ENCODE results near the gene PSMB7.

PSMB7 gene

DNA sequence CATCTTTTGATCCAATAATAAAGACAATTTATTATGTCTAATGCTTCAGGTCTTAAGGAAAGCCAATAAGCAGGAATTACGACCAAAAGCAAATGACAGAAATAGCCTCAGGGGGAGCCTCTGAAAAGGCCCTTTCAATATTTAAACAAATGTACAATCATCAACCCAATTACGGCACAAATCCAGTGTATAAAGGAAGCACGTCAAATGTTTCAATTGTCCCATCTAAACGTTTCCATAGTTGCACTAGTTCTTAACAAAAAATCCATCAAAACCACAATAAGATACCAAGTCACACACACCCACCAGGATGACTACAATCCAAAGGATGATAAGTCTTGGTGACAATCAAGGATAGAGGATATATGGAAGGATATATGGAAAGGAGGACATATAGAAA, 41.9 kb downstream of the PSMB7 start:
- intact Hi-C loops (cut with micrococcal nuclease): no loop called here
- Mint-ChIP-seq H3K4me1 (ENCODE audit: low read depth) (peaks cover 37% of the 10 kb centered on the region), H3K4me3 (no peak overlapping the region), H3K27ac (no peak overlapping the region), H3K36me3 (ENCODE audit: low read depth) (peaks cover 34% of the 10 kb centered on the region), H3K9me3 (no peaks in the 10 kb centered on the region), H3K27me3 (no peaks in the 10 kb centered on the region)

DNA sequence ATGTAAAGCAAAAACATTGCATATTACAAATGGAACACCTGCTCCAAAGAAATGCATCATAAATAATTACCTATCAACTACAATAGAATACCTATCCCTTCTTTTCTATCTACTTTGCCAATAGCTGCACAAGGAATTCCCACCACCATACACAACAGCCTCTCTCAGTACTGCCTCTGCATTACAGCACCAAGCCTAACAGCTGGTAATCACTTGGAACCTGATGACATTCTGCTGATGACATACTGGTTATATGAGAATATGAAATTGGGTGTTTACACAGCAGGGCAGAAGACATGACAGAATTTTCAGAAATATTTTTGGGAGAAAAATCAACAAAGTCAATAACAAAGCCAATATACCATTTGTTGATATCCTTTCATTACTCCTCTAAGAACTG, 43.2 kb downstream of the PSMB7 start:
- no peak overlapping the region for H3K4me3 Mint-ChIP-seq
- H3K27ac Mint-ChIP-seq: no peak overlapping the region
- H3K27me3 Mint-ChIP-seq: no peaks in the 10 kb centered on the region
- intact Hi-C loops (cut with micrococcal nuclease): no loop called here
- peaks cover 44% of the 10 kb centered on the region for H3K4me1 Mint-ChIP-seq (ENCODE audit: low read depth)
- H3K9me3 Mint-ChIP-seq: no peaks in the 10 kb centered on the region
- H3K36me3 Mint-ChIP-seq (ENCODE audit: low read depth): peaks cover 36% of the 10 kb centered on the region

DNA sequence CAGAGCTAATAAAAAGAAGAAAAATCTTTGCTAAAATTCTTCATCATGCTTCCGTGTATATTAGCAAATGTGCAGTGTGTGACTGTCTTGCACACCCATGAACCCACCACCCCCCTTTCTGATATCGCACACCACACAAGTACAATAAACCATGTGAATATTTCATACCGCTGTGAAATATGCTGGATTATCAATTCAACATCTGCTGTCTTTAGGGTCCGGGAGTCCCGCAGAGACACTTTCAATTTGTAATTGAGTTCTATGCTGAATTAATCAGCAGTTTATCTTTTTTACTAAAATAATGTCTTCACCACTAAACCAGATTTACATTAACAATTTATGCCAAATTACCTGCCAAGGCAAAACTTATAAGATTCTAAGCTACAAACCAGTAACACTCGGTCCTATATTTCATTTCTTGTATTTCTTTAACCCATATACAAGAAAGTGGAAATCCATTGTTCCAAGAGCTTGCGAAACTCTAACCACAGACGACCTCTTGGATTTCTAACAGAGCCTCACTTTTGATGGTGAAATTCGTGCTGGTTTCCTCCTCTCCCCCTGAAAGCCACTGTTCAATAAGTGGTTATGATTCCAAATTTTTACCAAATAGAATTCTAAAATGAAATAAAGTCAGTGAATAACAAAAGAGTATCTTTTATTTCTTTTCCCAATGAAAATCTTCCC, 44.2 kb downstream of the PSMB7 start:
- H3K4me3 Mint-ChIP-seq: no peak overlapping the region
- H3K9me3 Mint-ChIP-seq: no peaks in the 10 kb centered on the region
- H3K4me1 Mint-ChIP-seq (ENCODE audit: low read depth): peaks cover 44% of the 10 kb centered on the region
- no peak overlapping the region for H3K27ac Mint-ChIP-seq
- H3K36me3 Mint-ChIP-seq (ENCODE audit: low read depth): peaks cover 38% of the 10 kb centered on the region
- no peaks in the 10 kb centered on the region for H3K27me3 Mint-ChIP-seq
- intact Hi-C loops (cut with micrococcal nuclease): no loop called here

DNA sequence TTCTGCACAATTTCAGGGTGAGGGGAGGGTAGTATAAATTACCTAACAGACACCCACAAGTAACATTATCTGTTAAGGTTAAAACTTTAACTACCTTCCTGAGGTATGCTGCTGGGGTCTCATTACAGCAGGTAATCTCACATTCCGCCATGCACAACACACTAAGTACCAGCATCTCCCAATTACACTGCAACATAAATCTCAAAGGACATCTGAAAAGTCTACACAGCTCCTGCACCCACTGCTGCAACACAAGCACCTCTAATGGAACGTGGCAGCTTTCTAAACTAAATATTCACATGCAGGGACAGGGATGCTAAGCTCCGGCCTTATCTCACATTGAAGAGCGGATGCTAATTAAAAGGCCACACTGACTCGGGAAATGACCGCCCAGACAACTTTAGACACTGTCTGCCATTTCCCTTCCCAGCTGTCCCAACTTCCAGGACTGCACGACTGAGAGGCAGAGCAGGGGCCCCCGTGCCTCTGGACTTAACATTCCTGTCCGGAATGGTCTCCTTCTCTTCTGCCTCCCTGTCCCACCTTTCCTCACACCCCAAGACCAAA, 45.9 kb downstream of the PSMB7 start:
- Mint-ChIP-seq H3K4me3 (no peak overlapping the region), H3K4me1 (ENCODE audit: low read depth) (peaks cover 50% of the 10 kb centered on the region), H3K36me3 (ENCODE audit: low read depth) (peaks cover 42% of the 10 kb centered on the region), H3K9me3 (no peaks in the 10 kb centered on the region), H3K27me3 (no peaks in the 10 kb centered on the region), H3K27ac (no peak overlapping the region)
- intact Hi-C loops (cut with micrococcal nuclease): no loop called here

DNA sequence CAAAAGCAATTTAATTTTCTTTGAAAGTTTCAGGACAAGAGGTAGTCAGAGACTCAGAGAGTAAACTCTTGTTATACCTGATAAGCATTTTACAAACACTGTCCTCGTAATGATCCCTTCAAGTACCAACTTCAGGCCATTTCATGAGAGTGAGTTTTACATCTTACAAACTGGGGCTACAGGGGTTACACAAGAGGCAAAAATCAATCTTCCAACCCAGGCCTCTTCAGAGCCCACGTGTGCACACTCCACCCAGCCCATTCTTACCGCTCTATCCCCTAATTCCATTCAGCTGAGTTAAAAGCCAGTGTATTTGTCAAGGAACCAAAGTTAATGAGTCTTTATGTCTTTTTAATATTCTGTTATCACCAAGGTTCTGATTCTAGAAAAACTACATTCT, 46.5 kb downstream of the PSMB7 start:
- Mint-ChIP-seq H3K27ac (no peak overlapping the region), H3K36me3 (ENCODE audit: low read depth) (peaks cover 43% of the 10 kb centered on the region), H3K9me3 (no peaks in the 10 kb centered on the region), H3K27me3 (no peaks in the 10 kb centered on the region), H3K4me3 (no peak overlapping the region), H3K4me1 (ENCODE audit: low read depth) (peaks cover 50% of the 10 kb centered on the region)
- intact Hi-C loops (cut with micrococcal nuclease): no loop called here

DNA sequence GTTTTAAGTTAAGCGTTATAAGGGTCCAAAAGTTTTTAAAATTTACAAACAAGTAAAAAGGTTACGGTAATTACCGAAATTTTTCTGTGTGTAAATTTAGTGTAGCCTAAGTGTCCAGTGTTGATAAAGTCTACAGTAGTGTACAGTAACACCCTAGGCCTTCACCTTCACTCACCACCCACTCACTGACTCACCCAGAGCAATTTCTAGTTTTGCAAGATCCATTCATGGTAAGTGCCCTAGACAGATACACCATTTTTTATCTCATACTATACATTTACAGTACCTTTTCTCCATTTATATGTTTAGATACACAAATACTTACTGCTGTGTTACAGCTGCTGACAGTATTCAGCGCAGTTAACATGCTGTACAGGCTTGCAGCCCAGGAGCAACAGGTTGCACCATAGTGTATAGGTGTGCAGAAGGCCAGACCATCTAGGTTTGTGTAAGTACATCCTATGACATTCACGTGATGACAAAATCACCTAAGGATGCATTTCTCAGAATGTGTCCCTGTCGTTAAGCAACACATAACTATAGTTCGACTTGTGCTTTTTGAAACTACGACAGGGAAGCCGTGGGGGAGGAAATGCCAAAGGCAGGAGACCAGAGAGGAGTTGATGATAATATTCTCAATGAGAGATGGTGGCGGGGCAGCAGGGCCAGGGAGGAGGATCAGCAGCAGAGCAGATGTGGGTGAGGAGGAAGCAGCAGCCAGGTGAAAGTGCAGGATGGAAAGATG, 48.6 kb downstream of the PSMB7 start:
- intact Hi-C loops (cut with micrococcal nuclease): no loop called here
- Mint-ChIP-seq H3K27me3 (no peaks in the 10 kb centered on the region), H3K4me3 (no peak overlapping the region), H3K27ac (no peak overlapping the region), H3K4me1 (ENCODE audit: low read depth) (peaks cover 38% of the 10 kb centered on the region), H3K36me3 (ENCODE audit: low read depth) (peaks cover 49% of the 10 kb centered on the region), H3K9me3 (no peaks in the 10 kb centered on the region)

DNA sequence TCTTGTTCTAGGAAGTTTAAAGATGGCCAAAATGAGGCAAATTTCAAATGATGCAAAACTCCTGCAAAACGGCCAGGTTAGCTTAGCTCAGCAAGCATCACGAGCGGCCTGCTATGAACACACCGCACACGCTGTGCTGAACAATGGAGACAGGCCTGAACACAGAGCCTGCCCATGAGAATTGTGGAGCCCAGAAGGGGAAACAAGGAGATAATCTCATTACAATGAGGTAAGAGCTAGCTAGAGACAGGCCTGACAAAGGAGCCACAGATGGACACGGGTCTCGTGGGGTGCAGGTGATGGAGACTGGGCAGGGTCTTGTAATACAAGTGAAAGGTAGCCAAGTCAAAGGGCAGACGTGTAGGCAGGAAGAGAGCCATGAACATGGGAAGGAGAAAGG, 50.2 kb downstream of the PSMB7 start:
- H3K27me3 Mint-ChIP-seq: no peaks in the 10 kb centered on the region
- H3K4me3 Mint-ChIP-seq: no peak overlapping the region
- H3K9me3 Mint-ChIP-seq: no peaks in the 10 kb centered on the region
- H3K27ac Mint-ChIP-seq: no peak overlapping the region
- peaks cover 54% of the 10 kb centered on the region for H3K36me3 Mint-ChIP-seq (ENCODE audit: low read depth)
- H3K4me1 Mint-ChIP-seq (ENCODE audit: low read depth): peaks cover 26% of the 10 kb centered on the region
- intact Hi-C loops (cut with micrococcal nuclease): no loop called here

DNA sequence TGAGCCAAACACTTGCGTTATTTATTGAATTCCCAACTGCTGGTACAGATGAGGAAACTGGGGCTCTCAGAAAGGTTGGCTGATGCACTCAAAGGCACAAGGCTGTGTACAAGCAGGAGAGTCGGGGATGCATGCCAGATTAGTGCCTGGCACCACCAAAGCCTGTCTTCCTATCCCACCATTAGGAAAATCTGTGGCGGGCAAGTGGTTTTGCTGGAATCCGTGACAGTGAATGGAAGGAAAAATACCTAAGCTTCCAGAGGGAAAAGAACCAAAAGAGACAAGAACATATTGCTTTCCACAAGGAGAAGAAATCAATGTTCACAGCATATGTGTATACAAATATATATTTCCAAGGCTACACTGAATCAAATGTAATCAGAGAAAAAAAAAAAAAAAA, 51.1 kb downstream of the PSMB7 start:
- Mint-ChIP-seq H3K4me1 (ENCODE audit: low read depth) (peaks cover 23% of the 10 kb centered on the region), H3K36me3 (ENCODE audit: low read depth) (peaks cover 58% of the 10 kb centered on the region), H3K9me3 (no peaks in the 10 kb centered on the region), H3K4me3 (no peak overlapping the region), H3K27me3 (no peaks in the 10 kb centered on the region), H3K27ac (no peak overlapping the region)
- intact Hi-C loops (cut with micrococcal nuclease): no loop called here

DNA sequence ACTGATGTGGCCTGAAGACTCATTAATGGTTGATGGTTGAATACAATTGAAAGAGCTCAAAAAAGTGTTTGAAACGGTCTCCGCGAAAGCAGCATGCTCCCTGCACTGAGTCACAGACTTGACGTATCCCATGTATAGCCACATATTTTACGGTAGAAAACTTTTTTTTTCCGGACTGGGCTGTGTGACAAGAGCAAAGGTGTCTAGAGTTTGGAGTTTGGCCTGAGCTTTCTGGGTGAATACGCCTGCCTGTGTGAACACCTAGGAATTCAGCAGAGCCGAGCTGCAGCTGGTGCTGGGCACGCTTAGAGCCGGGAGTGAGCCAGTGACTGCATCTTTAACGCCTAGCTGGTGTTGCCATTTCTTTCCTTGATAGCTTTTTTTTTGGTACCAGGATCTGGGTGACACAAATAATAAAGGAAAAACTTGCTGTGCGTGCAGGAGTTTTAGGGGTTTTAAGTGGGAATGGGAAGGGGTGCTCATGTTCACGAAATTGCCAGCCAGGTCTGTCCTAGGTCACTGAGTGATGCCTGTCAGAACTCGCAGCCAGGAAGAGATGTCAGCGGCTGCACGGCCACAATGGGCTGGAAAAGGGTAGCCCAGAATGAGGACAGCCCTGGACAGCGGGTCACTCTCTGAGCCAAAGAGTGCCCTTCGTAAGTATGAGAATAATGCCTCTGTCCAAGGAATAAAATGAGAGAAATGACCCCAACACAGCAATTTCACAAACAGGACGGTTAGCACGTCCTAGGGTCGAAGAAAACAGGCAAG, 51.7 kb downstream of the PSMB7 start:
- Mint-ChIP-seq H3K27ac (no peak overlapping the region), H3K9me3 (no peaks in the 10 kb centered on the region), H3K4me1 (ENCODE audit: low read depth) (peaks cover 27% of the 10 kb centered on the region), H3K27me3 (no peaks in the 10 kb centered on the region), H3K4me3 (no peak overlapping the region), H3K36me3 (ENCODE audit: low read depth) (peaks cover 58% of the 10 kb centered on the region)
- intact Hi-C loops (cut with micrococcal nuclease): no loop called here

DNA sequence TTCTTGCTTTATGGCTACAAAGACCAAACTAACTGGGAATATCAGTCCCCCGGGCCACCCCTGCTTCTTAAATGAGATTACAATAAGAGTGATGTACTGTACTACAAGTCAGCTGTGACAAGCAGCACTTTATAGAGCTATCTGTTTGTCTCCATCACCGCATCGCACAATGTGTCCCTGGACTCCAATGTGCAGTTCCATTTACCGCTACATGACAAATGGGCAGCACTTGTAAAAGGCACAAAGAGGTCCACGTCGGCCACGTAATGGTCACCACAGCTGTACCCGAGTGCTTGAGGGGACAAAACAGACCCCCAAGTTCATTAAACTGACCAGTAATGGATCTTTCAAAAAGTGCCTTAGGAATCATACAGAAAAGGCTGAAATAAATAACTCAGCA, 54.1 kb downstream of the PSMB7 start:
- Mint-ChIP-seq H3K4me1 (ENCODE audit: low read depth) (peaks cover 35% of the 10 kb centered on the region), H3K36me3 (ENCODE audit: low read depth) (peaks cover 67% of the 10 kb centered on the region), H3K27me3 (no peaks in the 10 kb centered on the region), H3K4me3 (no peak overlapping the region), H3K27ac (no peak overlapping the region), H3K9me3 (no peaks in the 10 kb centered on the region)
- intact Hi-C loops (cut with micrococcal nuclease): no loop called here

DNA sequence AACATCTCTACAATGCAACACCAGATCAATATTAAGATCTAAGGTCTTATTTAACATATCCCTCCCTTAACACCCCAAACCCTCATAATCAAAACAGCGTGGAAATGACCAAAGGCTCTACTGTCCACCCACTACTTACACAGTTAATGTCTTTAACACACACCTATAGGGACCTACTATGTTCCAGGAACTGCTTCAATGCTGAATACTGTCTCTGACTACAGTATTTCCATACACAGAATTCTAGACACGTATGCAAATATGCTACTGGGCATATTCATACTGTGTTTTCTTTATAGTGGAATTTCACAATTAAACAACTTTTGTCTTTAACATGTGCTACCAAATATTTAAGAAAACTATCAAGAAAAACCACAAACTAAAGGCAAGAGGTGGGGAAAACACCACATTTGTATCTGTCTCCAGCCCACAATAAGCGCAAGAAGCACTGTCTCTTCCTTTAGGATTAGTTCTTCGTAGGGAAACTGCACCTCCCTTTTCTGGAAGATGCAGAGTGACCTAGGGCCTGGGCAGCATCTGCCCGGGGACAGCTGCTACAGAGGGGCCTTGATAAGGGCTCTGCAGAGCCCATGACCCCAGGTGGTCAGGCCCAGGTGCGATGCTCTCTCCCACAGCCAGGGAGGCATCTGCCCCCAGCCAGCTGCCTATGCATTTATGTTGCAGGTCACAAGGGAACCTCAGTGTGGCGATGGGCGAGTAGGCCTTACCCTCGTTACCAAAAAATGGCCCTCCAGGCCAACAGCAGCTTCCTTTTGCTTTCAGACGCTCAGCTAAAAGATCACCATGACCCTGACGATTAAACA, 55.2 kb downstream of the PSMB7 start:
- H3K27ac Mint-ChIP-seq: no peak overlapping the region
- no peaks in the 10 kb centered on the region for H3K27me3 Mint-ChIP-seq
- no peak overlapping the region for H3K4me3 Mint-ChIP-seq
- intact Hi-C loops (cut with micrococcal nuclease): no loop called here
- peaks cover 42% of the 10 kb centered on the region for H3K4me1 Mint-ChIP-seq (ENCODE audit: low read depth)
- H3K9me3 Mint-ChIP-seq: no peaks in the 10 kb centered on the region
- H3K36me3 Mint-ChIP-seq (ENCODE audit: low read depth): peaks cover 68% of the 10 kb centered on the region

DNA sequence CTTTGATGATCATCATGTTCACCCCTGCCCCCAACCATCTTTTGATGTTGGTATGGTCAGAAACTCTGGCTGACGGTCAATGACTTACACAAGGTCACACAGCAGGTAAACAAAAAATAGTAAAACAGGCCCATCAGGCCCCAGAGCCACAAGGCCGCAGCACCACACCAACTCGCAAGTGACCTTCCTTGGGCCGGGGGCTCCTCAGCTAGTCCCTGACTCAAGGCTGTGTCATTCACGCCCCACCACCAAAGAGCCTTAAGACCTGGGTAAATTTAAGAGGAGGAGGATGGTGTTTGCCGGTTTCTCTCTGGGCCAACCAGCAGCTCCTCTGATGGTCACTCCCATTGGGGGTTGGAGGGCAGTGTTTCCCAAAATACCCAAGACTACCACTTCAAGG, 55.8 kb downstream of the PSMB7 start:
- Mint-ChIP-seq H3K9me3 (no peaks in the 10 kb centered on the region), H3K4me3 (no peak overlapping the region), H3K27me3 (no peaks in the 10 kb centered on the region)

DNA sequence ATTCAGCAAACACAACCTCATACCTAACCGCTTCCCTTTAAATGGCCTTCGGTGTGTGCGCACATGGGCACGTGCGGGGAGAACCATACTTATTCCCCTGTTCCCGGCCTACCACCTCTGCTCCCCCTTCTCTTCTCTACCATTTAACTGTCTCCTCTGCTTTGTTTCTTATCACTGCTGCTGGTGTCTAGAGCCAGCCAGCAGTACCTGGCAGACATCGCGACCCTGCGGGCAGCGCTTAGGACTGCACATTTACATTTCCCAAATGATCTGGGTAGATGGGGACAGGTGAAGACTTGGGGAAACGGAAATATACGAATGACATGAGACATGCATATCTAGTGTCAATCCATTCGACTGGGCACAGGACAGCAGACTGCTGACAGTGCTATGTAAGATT, 56.6 kb downstream of the PSMB7 start:
- H3K4me3 Mint-ChIP-seq: no peak overlapping the region
- H3K9me3 Mint-ChIP-seq: no peaks in the 10 kb centered on the region
- no peak overlapping the region for H3K27ac Mint-ChIP-seq
- H3K27me3 Mint-ChIP-seq: no peaks in the 10 kb centered on the region
- peaks cover 52% of the 10 kb centered on the region for H3K4me1 Mint-ChIP-seq (ENCODE audit: low read depth)
- H3K36me3 Mint-ChIP-seq (ENCODE audit: low read depth): peaks cover 69% of the 10 kb centered on the region
- intact Hi-C loops (cut with micrococcal nuclease): no loop called here

More for the DNA sequence above, 55.8 kb downstream of the PSMB7 start:
- Mint-ChIP-seq H3K36me3 (ENCODE audit: low read depth) (peaks cover 69% of the 10 kb centered on the region), H3K4me1 (ENCODE audit: low read depth) (peaks cover 46% of the 10 kb centered on the region), H3K27ac (no peak overlapping the region)
- intact Hi-C loops (cut with micrococcal nuclease): no loop called here
